Dermis blood vessel endothelial cell (primary cell): ENCODE results near the gene ASPG. TPM values are rescaled to one million over a fixed set of nuclear protein-coding genes. Genes with fewer than 3 reads are reported as not detected.

Source experiments
- total RNA-seq: library from RNA; depleted of rRNA; stranded (reverse); fragments of >200 nt; gene quantifications from 2 replicates; pipeline ENCODE4 v1.2.3, GENCODE V29; 2014

Gene ASPG
- total RNA-seq, 1 donor from 2014 or later: not detected

Other genes starting within 250 kb of the ASPG start
- gene PPP1R13B, start 238.1 kb upstream of the ASPG start, total RNA-seq: 20.9 and 27.5 TPM in 2 replicates
- 3.0 and 4.3 TPM in 2 replicates for gene TDRD9, start 157.2 kb upstream of the ASPG start, total RNA-seq
- gene RD3L, start 143.2 kb upstream of the ASPG start, total RNA-seq: not detected in 2 replicates
- 23.8 and 31.8 TPM in 2 replicates for gene KIF26A, start 52.9 kb downstream of the ASPG start, total RNA-seq